ENCODE data around the gene DNAJB6. TPM values are rescaled to one million over a fixed set of nuclear protein-coding genes. Genes with fewer than 3 reads are reported as not detected.

DNAJB6 gene
- total RNA-seq, 1 donor from 2014 or later = 155 TPM

- H3K4me3 Mint-ChIP-seq (ENCODE audit: unreplicated experiment) = no peak overlapping the region
- TF ChIP-seq CTCF (IDR thresholded peaks at IDR 0.05; ENCODE audit: unreplicated experiment) = no peak
- H3K9me3 Mint-ChIP-seq (ENCODE audit: unreplicated experiment) = peaks cover 6% of the 10 kb centered on the region
- H3K27ac Mint-ChIP-seq (ENCODE audit: unreplicated experiment) = no peak overlapping the region
- H3K4me1 Mint-ChIP-seq (ENCODE audit: unreplicated experiment) = peaks cover 10% of the 10 kb centered on the region
- H3K27me3 Mint-ChIP-seq (ENCODE audit: unreplicated experiment) = peaks cover 19% of the 10 kb centered on the region
- DNase-seq (ENCODE audit: low spot score) = no peak
- peaks cover 24% of the 10 kb centered on the region for H3K36me3 Mint-ChIP-seq (ENCODE audit: low read depth, unreplicated experiment)
Measured at GRCh38 chr7:157434701-157435100, 97.9 kb downstream of the DNAJB6 start.

- no peak for TF ChIP-seq CTCF (IDR thresholded peaks at IDR 0.05; ENCODE audit: unreplicated experiment)
- peaks cover 10% of the 10 kb centered on the region for H3K4me1 Mint-ChIP-seq (ENCODE audit: unreplicated experiment)
Measured at GRCh38 chr7:157436076-157436475, 99.3 kb downstream of the DNAJB6 start.

GRCh38 chr7:157436763-157437480 lies 100.1 kb downstream of the DNAJB6 start:
- TF ChIP-seq CTCF (IDR thresholded peaks at IDR 0.05; ENCODE audit: unreplicated experiment) = no peak
- peaks cover 10% of the 10 kb centered on the region for H3K4me1 Mint-ChIP-seq (ENCODE audit: unreplicated experiment)
- peaks cover 12% of the 10 kb centered on the region for H3K9me3 Mint-ChIP-seq (ENCODE audit: unreplicated experiment)
- no peak for DNase-seq (ENCODE audit: low spot score)
- peaks cover 27% of the 10 kb centered on the region for H3K36me3 Mint-ChIP-seq (ENCODE audit: low read depth, unreplicated experiment)
- no peak overlapping the region for H3K4me3 Mint-ChIP-seq (ENCODE audit: unreplicated experiment)
- H3K27me3 Mint-ChIP-seq (ENCODE audit: unreplicated experiment) = peaks cover 22% of the 10 kb centered on the region
- H3K27ac Mint-ChIP-seq (ENCODE audit: unreplicated experiment) = no peak overlapping the region

More at GRCh38 chr7:157436076-157436475, 99.3 kb downstream of the DNAJB6 start:
- H3K27ac Mint-ChIP-seq (ENCODE audit: unreplicated experiment) = no peak overlapping the region
- peaks cover 27% of the 10 kb centered on the region for H3K36me3 Mint-ChIP-seq (ENCODE audit: low read depth, unreplicated experiment)
- DNase-seq (ENCODE audit: low spot score) = no peak
- H3K9me3 Mint-ChIP-seq (ENCODE audit: unreplicated experiment) = peaks cover 12% of the 10 kb centered on the region
- H3K27me3 Mint-ChIP-seq (ENCODE audit: unreplicated experiment) = peaks cover 22% of the 10 kb centered on the region
- no peak overlapping the region for H3K4me3 Mint-ChIP-seq (ENCODE audit: unreplicated experiment)

GRCh38 chr7:157437519-157438061 lies 100.8 kb downstream of the DNAJB6 start:
- Mint-ChIP-seq H3K36me3 (ENCODE audit: low read depth, unreplicated experiment) (peaks cover 27% of the 10 kb centered on the region), H3K27me3 (ENCODE audit: unreplicated experiment) (peaks cover 22% of the 10 kb centered on the region), H3K27ac (ENCODE audit: unreplicated experiment) (no peak overlapping the region), H3K4me3 (ENCODE audit: unreplicated experiment) (no peak overlapping the region), H3K4me1 (ENCODE audit: unreplicated experiment) (peaks cover 10% of the 10 kb centered on the region), H3K9me3 (ENCODE audit: unreplicated experiment) (peaks cover 12% of the 10 kb centered on the region)
- no peak for DNase-seq (ENCODE audit: low spot score)
- TF ChIP-seq CTCF (IDR thresholded peaks at IDR 0.05; ENCODE audit: unreplicated experiment) = no peak

Data from endothelial cell (in vitro differentiated cells).